ENCODE data around the gene TRIM10. TPM values are rescaled to one million over a fixed set of nuclear protein-coding genes. Genes with fewer than 3 reads are reported as not detected.

Gene TRIM10
- total RNA-seq, 1 experiment from 2014 or later: 0.95 TPM

GRCh38 chr6:30206799-30207618 lies 46.0 kb upstream of the TRIM10 start:
- Mint-ChIP-seq H3K4me3 (ENCODE audit: unreplicated experiment) (peak overlapping the region; percentile 68), H3K4me1 (ENCODE audit: low read depth, unreplicated experiment) (peaks cover 43% of the 10 kb centered on the region), H3K9me3 (ENCODE audit: unreplicated experiment) (no peaks in the 10 kb centered on the region), H3K36me3 (ENCODE audit: insufficient read depth, unreplicated experiment) (peaks cover 28% of the 10 kb centered on the region), H3K27ac (ENCODE audit: unreplicated experiment) (peak overlapping the region; percentile 82), H3K27me3 (ENCODE audit: insufficient read depth, unreplicated experiment) (no peaks in the 10 kb centered on the region)
- H3K9me3 ChIP-seq: no peaks in the 10 kb centered on the region
- H3K27me3 ChIP-seq (replicated peaks; ENCODE audit: control insufficient read depth, insufficient read depth, low read length): no peaks in the 10 kb centered on the region
- 0 out of 2 replicates have a peak, but pooled peaks cover 2% of the 10 kb centered on the region for H3K36me3 ChIP-seq (ENCODE audit: control insufficient read depth, insufficient read depth, low read length)
- ChIA-PET CTCF (interaction anchor here (1.1 kb wide), 1 partner anchor 15 kb away, joined by 3 read pairs; no protein-coding TSS in a partner anchor), POLR2A (interaction anchor here (0.5 to 1.1 kb wide), 3 partner anchors 21 to 118 kb away, joined by 3 to 6 read pairs (median 3); no protein-coding TSS in a partner anchor)
- peaks cover 50% of the 10 kb centered on the region for H3K4me1 ChIP-seq
- no TSS peak for BruUV-seq (replicated peaks)
- TF ChIP-seq, protein P1, sequence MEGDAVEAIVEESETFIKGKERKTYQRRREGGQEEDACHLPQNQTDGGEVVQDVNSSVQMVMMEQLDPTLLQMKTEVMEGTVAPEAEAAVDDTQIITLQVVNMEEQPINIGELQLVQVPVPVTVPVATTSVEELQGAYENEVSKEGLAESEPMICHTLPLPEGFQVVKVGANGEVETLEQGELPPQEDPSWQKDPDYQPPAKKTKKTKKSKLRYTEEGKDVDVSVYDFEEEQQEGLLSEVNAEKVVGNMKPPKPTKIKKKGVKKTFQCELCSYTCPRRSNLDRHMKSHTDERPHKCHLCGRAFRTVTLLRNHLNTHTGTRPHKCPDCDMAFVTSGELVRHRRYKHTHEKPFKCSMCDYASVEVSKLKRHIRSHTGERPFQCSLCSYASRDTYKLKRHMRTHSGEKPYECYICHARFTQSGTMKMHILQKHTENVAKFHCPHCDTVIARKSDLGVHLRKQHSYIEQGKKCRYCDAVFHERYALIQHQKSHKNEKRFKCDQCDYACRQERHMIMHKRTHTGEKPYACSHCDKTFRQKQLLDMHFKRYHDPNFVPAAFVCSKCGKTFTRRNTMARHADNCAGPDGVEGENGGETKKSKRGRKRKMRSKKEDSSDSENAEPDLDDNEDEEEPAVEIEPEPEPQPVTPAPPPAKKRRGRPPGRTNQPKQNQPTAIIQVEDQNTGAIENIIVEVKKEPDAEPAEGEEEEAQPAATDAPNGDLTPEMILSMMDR (IDR thresholded peaks at IDR 0.05; ENCODE audit: insufficient read depth in 1 of 2, low read depth in 1 of 2, low read length in 1 of 2, severe bottlenecking in 1 of 2, unreplicated experiment in 1 of 2): no peak
- peak overlapping the region; percentile 22 for H3K4me3 ChIP-seq (ENCODE audit: low read depth, low read length)
- intact Hi-C loops (cut with micrococcal nuclease; ENCODE audit: unreplicated experiment): loop anchor here (2.0 kb wide), 1 partner anchor 44 kb away; the partner anchor contains the start of gene TRIM15
- peak; percentile 75 to 79 for DNase-seq

- H3K4me3 Mint-ChIP-seq (ENCODE audit: unreplicated experiment): peak overlapping the region; percentile 59
- H3K4me3 ChIP-seq (ENCODE audit: low read depth, low read length): no peak overlapping the region
Observed at GRCh38 chr6:30206152-30206551, 45.1 kb upstream of the TRIM10 start.

GRCh38 chr6:30204116-30204515 lies 43.1 kb upstream of the TRIM10 start:
- peaks cover 35% of the 10 kb centered on the region for H3K36me3 Mint-ChIP-seq (ENCODE audit: insufficient read depth, unreplicated experiment)
- Histone ChIP-seq H3K27me3 (replicated peaks; ENCODE audit: control insufficient read depth, insufficient read depth, low read length) (no peaks in the 10 kb centered on the region), H3K4me1 (peaks cover 39% of the 10 kb centered on the region), H3K36me3 (ENCODE audit: control insufficient read depth, insufficient read depth, low read length) (0 out of 2 replicates have a peak, but pooled peaks cover 2% of the 10 kb centered on the region), H3K4me3 (ENCODE audit: low read depth, low read length) (no peak overlapping the region), H3K9me3 (no peaks in the 10 kb centered on the region)
- TF ChIP-seq, protein P1 (IDR thresholded peaks at IDR 0.05; ENCODE audit: insufficient read depth in 1 of 2, low read depth in 1 of 2, low read length in 1 of 2, severe bottlenecking in 1 of 2, unreplicated experiment in 1 of 2): no peak
- no peaks in the 10 kb centered on the region for H3K9me3 Mint-ChIP-seq (ENCODE audit: unreplicated experiment)
- DNase-seq: no peak
- POLR2A ChIA-PET: interaction anchor here (1.2 kb wide), 1 partner anchor 9 kb away, joined by 5 read pairs; the partner anchor contains the start of gene TRIM26
- intact Hi-C loops (cut with micrococcal nuclease; ENCODE audit: unreplicated experiment): no loop called here
- no peaks in the 10 kb centered on the region for H3K27me3 Mint-ChIP-seq (ENCODE audit: insufficient read depth, unreplicated experiment)
- CTCF ChIA-PET: no interaction called here
- H3K4me1 Mint-ChIP-seq (ENCODE audit: low read depth, unreplicated experiment): peaks cover 24% of the 10 kb centered on the region
- no peak overlapping the region for H3K27ac Mint-ChIP-seq (ENCODE audit: unreplicated experiment)
- no TSS peak for BruUV-seq (replicated peaks)
- H3K4me3 Mint-ChIP-seq (ENCODE audit: unreplicated experiment): no peak overlapping the region

More at GRCh38 chr6:30206152-30206551, 45.1 kb upstream of the TRIM10 start:
- H3K36me3 Mint-ChIP-seq (ENCODE audit: insufficient read depth, unreplicated experiment): peaks cover 29% of the 10 kb centered on the region
- intact Hi-C loops (cut with micrococcal nuclease; ENCODE audit: unreplicated experiment): loop anchor here (2.0 kb wide), 1 partner anchor 43 kb away; the partner anchor contains the start of gene TRIM15
- POLR2A ChIA-PET: no interaction called here
- peaks cover 43% of the 10 kb centered on the region for H3K4me1 ChIP-seq
- DNase-seq: no peak
- no TSS peak for BruUV-seq (replicated peaks)
- H3K27me3 ChIP-seq (replicated peaks; ENCODE audit: control insufficient read depth, insufficient read depth, low read length): no peaks in the 10 kb centered on the region
- peaks cover 36% of the 10 kb centered on the region for H3K4me1 Mint-ChIP-seq (ENCODE audit: low read depth, unreplicated experiment)
- peak overlapping the region; percentile 82 for H3K27ac Mint-ChIP-seq (ENCODE audit: unreplicated experiment)
- no peaks in the 10 kb centered on the region for H3K27me3 Mint-ChIP-seq (ENCODE audit: insufficient read depth, unreplicated experiment)
- TF ChIP-seq, protein P1 (IDR thresholded peaks at IDR 0.05; ENCODE audit: insufficient read depth in 1 of 2, low read depth in 1 of 2, low read length in 1 of 2, severe bottlenecking in 1 of 2, unreplicated experiment in 1 of 2): no peak
- 0 out of 2 replicates have a peak, but pooled peaks cover 2% of the 10 kb centered on the region for H3K36me3 ChIP-seq (ENCODE audit: control insufficient read depth, insufficient read depth, low read length)
- no peaks in the 10 kb centered on the region for H3K9me3 ChIP-seq
- no peaks in the 10 kb centered on the region for H3K9me3 Mint-ChIP-seq (ENCODE audit: unreplicated experiment)
- CTCF ChIA-PET: no interaction called here

Data from Caco-2 (cell line).